ENCODE measurements around the gene SNX17.

GRCh38 chr2:27422958-27423357, 52.5 kb downstream of the SNX17 start:
- TF ChIP-seq CTCF (IDR thresholded peaks at IDR 0.05 in 4 of 5, conservative IDR thresholded peaks at IDR 0.05 in 1 of 5) (no peak), POLR2A (IDR thresholded peaks at IDR 0.05) (no peak)

All from gastrocnemius medialis (tissue), 4 donors.